HG03571 (cell line): ENCODE measurements around the gene PPBP.
"Not testable (repeated sequence)": the region's sequence is repeated elsewhere in the genome, so short reads cannot be mapped to it uniquely, and the experiment has no call there.

Experiments used
- ATAC-seq: cut with Tn5 transposase; IDR thresholded peaks from one replicate; pipeline ENCODE4 v1.9.1; 2021; ENCODE audit not compliant: unreplicated experiment

PPBP gene

GRCh38 chr4:73952352-73952751, 35.6 kb downstream of the PPBP start:
- no peak for ATAC-seq

- ATAC-seq, result not testable (repeated sequence)
Measured at GRCh38 chr4:73950376-73950920, 37.5 kb downstream of the PPBP start.

DNA sequence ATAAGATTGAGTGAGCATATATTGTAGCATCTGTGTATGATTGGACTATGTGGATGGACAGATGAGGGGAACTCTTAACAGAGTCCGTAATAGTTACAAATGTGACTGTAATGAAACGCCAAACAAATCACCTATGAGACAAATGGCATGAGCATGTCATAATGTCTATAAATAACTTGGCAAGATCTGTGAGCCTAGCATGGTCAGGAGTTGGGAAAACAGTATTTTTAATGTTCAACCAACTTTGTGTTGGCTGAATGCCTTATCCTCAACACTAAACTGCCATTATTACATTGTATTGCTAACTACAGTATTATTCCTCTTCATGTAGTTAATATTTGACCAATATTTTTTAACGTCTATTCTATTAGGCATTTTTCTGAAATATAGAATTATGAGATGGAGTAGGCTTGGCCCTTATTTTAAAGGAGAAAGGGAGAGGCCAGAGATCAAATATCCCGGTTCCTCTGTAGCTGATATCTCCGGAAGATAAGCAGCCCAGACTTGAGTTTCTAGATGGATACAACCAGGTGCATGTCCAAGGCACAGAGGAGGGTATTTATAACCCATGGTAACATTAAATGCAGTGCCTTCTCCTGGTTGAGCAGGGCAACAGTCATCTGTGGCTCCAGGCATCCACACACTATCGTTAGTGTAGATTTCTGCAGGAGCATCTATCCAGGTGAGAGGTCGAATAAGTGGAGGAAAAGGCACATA, 38.8 kb downstream of the PPBP start:
- no peak for ATAC-seq

DNA sequence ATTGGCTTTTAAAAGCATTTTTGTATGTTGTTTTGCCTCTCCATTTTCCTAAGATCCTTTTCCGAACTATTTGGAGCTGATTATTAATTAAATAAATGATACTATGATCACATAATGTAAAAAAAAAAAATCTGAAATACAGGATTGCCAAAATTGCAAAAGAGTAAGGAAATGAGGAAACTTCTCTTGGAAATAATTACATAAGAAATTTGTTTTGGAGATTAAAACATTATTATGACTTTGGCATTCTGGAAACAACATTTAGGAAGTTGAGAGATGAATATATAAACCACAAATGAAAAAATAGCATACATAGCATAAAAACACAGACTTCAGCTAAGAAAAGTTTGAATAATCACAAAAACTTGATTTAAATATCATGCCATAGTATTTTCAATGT, 39.7 kb downstream of the PPBP start:
- no peak for ATAC-seq

- no peak for ATAC-seq
Measured at GRCh38 chr4:73947239-73947985, 40.6 kb downstream of the PPBP start.

- no peak for ATAC-seq
Measured at GRCh38 chr4:73945674-73946449, 42.1 kb downstream of the PPBP start.

- ATAC-seq, result no peak
Measured at GRCh38 chr4:73945140-73945539, 42.9 kb downstream of the PPBP start.

DNA sequence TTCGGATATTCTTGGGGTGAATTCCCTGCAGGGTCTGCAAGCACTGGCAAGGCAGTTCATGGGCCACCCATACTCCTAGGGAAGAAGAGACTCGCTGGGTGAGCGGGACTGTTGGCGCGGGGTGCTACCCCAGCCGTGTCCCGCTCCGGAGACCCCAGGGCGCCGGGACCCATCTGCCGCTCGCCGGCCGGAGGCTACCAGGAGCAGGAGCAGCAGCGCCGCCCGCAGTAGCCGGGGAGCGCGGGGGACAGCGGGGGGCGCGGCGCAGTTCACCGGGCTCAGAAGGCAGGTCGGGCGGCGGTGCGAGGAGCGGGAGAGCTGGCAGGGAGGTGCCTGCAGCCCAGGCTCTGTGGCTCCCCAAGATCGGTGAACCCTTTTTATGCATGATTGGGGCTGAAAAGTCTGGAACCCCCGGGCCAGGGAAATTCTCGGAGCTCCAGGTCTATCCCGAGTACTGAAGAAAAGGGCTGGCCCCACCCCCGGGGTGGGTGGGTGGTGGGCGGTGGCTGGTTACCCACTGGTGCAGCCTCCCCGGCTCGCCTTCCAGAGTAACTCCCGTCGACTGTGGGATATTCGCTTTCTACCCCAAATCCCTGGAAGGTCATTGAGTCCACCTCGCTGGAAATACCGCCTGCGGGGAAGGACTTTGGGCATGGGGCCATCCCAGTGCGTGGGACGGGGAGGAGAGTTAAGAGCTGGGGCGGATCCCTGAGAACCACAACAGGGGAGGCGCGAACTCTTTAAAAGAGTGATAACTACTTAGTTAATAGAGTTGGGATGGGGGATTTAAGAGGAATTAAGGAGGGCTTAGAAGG, 43.7 kb downstream of the PPBP start:
- no peak for ATAC-seq

DNA sequence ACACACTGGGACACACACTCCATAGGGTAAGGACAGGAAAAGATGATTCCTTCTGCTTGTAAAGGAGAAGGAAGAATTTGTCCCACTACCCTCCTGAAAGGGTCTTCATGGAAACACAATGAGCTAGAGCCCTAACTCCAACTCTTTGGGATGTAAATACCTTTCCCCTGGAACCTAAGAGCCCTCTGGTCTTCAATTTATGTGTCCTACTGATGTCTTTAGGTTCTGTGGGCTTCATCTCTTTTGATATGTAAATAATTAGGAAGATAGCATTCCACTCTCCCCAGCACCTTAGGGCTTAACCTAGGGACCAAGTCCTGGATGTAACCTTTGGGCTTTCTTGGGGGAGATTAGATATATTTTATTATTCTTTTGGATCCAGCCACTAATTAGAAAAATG, 44.4 kb downstream of the PPBP start:
- no peak for ATAC-seq

- ATAC-seq, result no peak
Measured at GRCh38 chr4:73936969-73937368, 51.0 kb downstream of the PPBP start.
